GM06990 (cell line): ENCODE measurements around the gene OPHN1.

ENCODE experiments used
- DNase-seq: peaks from one replicate; pipeline ENCODE4 v3.0.0-alpha.2; 2011; ENCODE audit not compliant: insufficient read length; ENCODE audit errors: extremely low read depth
- H3K27me3 ChIP-seq: replicated peaks from 2 replicates; pipeline ENCODE4 v1.6.0; 2011; ENCODE audit warnings: low read length; ENCODE audit not compliant: control insufficient read depth, insufficient read depth
- H3K36me3 ChIP-seq: 2 replicates; pipeline ENCODE4 v1.5.1; 2011; ENCODE audit warnings: low read length; ENCODE audit not compliant: control insufficient read depth, insufficient read depth
- H3K4me3 ChIP-seq: replicated peaks from 2 replicates; pipeline ENCODE4 v1.5.1; 2011; ENCODE audit warnings: low read depth, mild to moderate bottlenecking, control low read depth, low read length
- TF ChIP-seq, protein P1 (sequence below): IDR thresholded peaks from 2 replicates; pipeline ENCODE4 v1.5.1; 2011; ENCODE audit warnings: low read length, control low read depth, mild to moderate bottlenecking, inconsistent platforms; ENCODE audit not compliant: insufficient read depth, poor library complexity, severe bottlenecking

OPHN1 gene

DNA sequence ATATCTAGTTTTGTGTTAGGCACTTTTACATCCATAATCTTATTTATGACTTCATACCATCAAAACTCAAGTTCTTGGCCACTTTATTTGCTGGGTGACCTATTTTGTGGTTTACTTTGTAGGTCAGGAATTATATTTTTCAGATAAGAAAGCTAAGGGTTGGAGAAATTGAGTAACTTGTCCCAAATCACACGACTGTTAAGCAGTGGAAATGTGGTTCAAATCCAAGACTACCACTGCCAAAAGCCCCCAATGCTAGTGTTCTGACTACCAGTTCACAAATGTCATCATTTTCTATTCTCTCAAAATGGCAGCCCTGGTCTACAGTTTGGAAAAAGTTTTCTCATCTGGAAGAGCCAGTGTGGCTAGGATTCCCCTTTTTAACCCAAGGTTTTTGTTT, 74.6 kb downstream of the OPHN1 start:
- Histone ChIP-seq H3K27me3 (no peaks in the 10 kb centered on the region), H3K36me3 (no peaks in the 10 kb centered on the region), H3K4me3 (no peak overlapping the region)
- no peak for DNase-seq
- TF ChIP-seq, protein P1, sequence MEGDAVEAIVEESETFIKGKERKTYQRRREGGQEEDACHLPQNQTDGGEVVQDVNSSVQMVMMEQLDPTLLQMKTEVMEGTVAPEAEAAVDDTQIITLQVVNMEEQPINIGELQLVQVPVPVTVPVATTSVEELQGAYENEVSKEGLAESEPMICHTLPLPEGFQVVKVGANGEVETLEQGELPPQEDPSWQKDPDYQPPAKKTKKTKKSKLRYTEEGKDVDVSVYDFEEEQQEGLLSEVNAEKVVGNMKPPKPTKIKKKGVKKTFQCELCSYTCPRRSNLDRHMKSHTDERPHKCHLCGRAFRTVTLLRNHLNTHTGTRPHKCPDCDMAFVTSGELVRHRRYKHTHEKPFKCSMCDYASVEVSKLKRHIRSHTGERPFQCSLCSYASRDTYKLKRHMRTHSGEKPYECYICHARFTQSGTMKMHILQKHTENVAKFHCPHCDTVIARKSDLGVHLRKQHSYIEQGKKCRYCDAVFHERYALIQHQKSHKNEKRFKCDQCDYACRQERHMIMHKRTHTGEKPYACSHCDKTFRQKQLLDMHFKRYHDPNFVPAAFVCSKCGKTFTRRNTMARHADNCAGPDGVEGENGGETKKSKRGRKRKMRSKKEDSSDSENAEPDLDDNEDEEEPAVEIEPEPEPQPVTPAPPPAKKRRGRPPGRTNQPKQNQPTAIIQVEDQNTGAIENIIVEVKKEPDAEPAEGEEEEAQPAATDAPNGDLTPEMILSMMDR = no peak

DNA sequence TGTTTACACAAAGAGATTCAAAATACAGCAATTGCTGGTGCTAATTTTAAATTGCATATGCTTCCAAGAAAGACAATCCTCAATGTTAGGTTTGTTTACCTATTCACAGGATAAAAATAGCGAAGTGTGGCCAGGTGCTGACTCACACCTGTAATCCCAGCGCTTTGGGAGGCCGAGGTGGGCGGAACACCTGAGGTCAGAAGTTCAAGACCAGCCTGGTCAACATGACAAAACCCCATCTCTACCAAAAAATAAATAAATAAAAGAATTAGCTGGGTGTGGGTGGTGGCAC, 77.7 kb downstream of the OPHN1 start:
- Histone ChIP-seq H3K27me3 (no peaks in the 10 kb centered on the region), H3K4me3 (no peak overlapping the region), H3K36me3 (no peaks in the 10 kb centered on the region)
- TF ChIP-seq, protein P1 = no peak
- no peak for DNase-seq

DNA sequence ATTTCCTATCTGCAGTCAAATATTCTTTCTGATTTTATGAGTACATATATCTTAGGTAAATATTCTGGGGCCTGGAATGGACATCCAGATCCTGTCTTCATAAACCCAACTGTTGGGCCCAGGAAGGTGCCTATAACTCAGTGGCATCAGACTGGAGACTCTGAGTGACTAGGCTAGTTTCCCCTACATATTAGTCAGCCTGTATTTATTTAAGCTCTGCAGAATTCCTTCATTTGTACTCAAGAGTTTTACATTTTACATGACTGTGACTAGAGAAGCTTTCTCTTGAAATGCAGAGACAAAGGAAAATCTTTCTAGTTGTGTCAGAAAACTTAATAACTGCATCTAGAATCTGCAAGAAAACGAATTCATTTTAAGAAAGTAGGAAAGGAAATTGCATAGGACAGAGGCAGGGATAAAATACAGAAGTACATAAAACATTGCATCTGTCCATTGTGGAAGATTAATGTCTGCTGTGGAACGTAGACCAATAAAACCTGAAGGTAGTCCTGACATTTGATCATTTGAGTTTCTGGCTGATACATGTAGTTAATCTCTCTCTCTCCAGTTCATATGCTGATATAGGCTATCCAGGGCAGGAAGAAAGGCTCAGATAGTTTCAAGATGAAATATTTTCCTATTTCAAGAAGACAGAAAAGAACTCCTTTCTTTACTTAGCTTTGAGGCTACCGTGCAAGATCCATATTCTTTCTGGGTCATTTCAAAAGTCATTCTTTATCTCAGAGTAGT, 78.2 kb downstream of the OPHN1 start:
- TF ChIP-seq, protein P1 = no peak
- DNase-seq = no peak
- H3K4me3 ChIP-seq = no peak overlapping the region
- H3K36me3 ChIP-seq = no peaks in the 10 kb centered on the region
- no peaks in the 10 kb centered on the region for H3K27me3 ChIP-seq

DNA sequence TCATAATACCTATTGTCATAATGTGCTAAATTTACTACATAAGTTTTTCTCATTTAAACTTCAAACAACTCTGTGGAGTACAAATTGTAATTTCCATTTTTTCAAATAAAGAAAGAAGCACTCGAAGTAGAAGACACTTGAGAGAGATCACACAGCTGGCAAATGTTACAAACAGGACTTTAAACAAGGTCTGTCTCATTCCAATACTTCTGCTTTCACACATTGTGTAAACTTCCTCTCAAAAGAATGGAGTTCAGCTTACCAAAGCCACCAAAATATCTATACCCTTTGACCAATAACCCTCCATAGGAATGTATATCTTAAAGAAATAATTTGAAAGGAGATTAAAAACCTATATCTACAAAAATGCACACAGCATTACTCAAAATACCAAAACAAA, 88.3 kb downstream of the OPHN1 start:
- DNase-seq = no peak
- no peaks in the 10 kb centered on the region for H3K27me3 ChIP-seq
- no peaks in the 10 kb centered on the region for H3K36me3 ChIP-seq
- H3K4me3 ChIP-seq = no peak overlapping the region
- TF ChIP-seq, protein P1 = no peak

DNA sequence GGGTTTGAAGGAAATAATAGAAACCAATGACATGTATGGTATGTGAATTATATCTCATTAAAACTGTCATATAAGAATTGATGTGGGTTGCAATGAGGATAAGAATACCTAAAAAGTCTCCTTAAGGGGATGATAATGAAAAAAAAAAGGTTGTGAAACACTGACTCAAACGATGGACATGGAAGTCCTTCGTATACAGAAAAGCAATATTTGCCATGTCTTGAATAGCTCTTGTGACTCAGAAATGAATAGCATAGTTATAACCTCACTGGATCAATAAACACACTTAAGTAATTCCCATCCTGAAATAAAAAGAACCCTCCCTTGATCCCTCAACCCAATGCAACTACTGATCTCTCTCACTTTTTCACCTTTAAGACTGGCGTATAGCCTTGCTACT, 89.7 kb downstream of the OPHN1 start:
- H3K27me3 ChIP-seq = no peaks in the 10 kb centered on the region
- no peaks in the 10 kb centered on the region for H3K36me3 ChIP-seq
- H3K4me3 ChIP-seq = no peak overlapping the region
- TF ChIP-seq, protein P1 = no peak
- no peak for DNase-seq
